ENCODE data around the gene BEST1.

Gene BEST1

DNA sequence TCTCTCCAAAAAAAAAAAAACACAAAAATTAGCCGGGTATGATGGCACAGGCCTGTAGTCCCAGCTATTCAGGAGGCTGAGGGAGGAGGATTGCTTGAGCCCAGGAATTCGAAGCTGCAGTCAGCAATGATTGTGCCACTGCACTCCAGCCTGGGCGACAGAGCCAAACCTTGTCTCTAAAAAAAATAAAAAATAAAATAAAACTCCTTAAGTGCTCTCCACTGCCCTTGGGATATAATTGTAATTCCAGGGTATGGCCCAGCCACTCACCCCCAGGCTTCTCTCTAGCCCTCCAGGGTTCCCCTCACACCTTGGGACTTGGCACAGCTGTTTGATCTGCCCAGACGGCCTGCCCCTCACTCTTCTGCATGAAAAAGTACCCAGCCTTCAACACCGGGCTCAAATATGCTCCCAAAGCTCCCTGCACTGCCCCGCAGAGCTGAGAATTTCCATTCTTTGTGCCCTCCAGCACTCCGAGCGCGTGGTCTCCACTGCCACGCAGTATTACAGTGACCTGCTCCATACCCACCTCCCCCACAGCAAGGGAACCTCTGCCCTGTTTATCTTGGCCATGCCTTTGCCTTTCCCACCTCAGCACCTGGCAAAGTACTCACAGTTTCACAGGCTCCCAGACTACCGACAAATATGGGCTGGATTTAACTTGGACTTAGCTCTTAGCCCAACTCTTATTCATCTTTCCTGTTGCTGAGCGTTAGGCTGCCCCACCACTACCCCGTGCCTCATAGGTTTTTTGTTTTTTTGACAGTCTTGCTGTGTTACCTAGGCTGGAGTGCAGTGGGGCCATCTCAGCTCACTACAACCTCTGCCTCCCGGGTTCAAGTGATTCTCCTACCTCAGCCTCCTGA is 24.8 kb downstream of the BEST1 start:
- H2AK5ac ChIP-seq (ENCODE audit: low read length), result peak overlapping the region; percentile 39
- H3K4ac ChIP-seq (ENCODE audit: low read depth, low read length), result no peak overlapping the region
- H2BK15ac ChIP-seq (replicated peaks; ENCODE audit: low read depth), result no peak overlapping the region
- peak overlapping the region; percentile 8 for H3K56ac ChIP-seq (ENCODE audit: low read length)
- H3K27me3 ChIP-seq (ENCODE audit: insufficient read depth, low read length, poor library complexity), result no peaks in the 10 kb centered on the region
- H3K4me3 ChIP-seq (ENCODE audit: low read length), result no peak overlapping the region
- no peaks in the 10 kb centered on the region for H3K79me1 ChIP-seq (ENCODE audit: low read length)
- H2BK5ac ChIP-seq (ENCODE audit: low read length), result no peak overlapping the region
- H3K23ac ChIP-seq (ENCODE audit: low read length), result no peak overlapping the region
- peaks cover 13% of the 10 kb centered on the region for H3K4me1 ChIP-seq (ENCODE audit: control insufficient read depth, low read depth, low read length)
- no CpG with 5 or more reads among the region's 14 CpGs for WGBS (ENCODE audit: extremely low coverage, insufficient coverage, low lambda C conversion rate)
- no peak overlapping the region for H3K9ac ChIP-seq (ENCODE audit: low read length)
- no peaks in the 10 kb centered on the region for H3K79me2 ChIP-seq (ENCODE audit: control insufficient read depth, insufficient read depth, low read length)
- no peak overlapping the region for H3K27ac ChIP-seq (ENCODE audit: low read depth, low read length)
- H3K36me3 ChIP-seq (ENCODE audit: control insufficient read depth, insufficient read depth, low read length), result no peaks in the 10 kb centered on the region
- H4K8ac ChIP-seq (ENCODE audit: low read depth, low read length), result no peak overlapping the region
- H3K18ac ChIP-seq (ENCODE audit: low read length), result no peak overlapping the region
- no peak for DNase-seq
- H3K4me2 ChIP-seq (ENCODE audit: low read length), result no peak overlapping the region
- peak overlapping the region; percentile 51 for H2BK120ac ChIP-seq (ENCODE audit: low read depth, low read length)
- H4K5ac ChIP-seq (ENCODE audit: low read length), result no peak overlapping the region

DNA sequence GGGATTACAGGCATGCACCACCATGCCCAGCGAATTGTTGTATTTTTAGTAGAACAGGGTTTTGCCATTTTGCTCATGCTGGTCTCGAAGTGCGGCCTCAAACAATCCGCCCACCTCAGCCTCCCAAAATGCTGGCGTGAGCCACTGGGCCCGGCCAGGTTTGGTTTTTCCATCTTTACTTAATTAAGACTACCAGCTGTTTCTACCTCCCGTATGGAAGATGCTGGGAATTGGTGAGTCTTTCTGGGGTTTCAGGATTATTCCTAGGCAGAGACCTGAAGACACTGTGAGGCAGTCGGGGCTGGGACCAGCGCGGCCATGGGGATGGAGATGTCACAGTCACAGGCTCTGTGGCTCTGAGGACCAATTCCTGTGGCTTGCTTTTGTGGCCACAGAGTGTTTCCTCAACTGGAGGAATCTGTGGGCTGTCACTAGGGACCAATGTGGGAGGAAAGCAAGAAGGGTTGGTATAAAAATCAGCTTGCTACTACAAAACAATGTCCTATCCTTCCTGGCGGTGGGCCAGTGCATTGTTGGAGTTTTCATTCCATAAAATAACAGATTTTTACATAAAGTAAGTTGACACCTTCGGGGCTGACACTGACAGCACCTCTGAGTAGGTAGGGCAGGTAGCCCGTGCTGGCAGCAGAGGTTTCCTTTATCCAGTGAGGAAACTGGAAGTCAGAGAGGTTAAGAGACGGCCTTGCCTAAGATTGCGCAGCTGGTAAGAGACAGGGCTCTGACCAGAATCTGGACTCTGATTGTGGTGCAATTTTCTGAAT is 25.7 kb downstream of the BEST1 start:
- Histone ChIP-seq H3K4me3 (ENCODE audit: low read length) (no peak overlapping the region), H3K4me2 (ENCODE audit: low read length) (no peak overlapping the region), H3K9ac (ENCODE audit: low read length) (no peak overlapping the region), H3K23ac (ENCODE audit: low read length) (no peak overlapping the region), H3K79me1 (ENCODE audit: low read length) (no peaks in the 10 kb centered on the region), H3K27me3 (ENCODE audit: insufficient read depth, low read length, poor library complexity) (no peaks in the 10 kb centered on the region), H2AK5ac (ENCODE audit: low read length) (no peak overlapping the region), H3K4ac (ENCODE audit: low read depth, low read length) (no peak overlapping the region), H4K5ac (ENCODE audit: low read length) (no peak overlapping the region), H4K8ac (ENCODE audit: low read depth, low read length) (no peak overlapping the region), H2BK5ac (ENCODE audit: low read length) (no peak overlapping the region), H3K18ac (ENCODE audit: low read length) (no peak overlapping the region), H3K36me3 (ENCODE audit: control insufficient read depth, insufficient read depth, low read length) (no peaks in the 10 kb centered on the region), H3K27ac (ENCODE audit: low read depth, low read length) (no peak overlapping the region), H3K4me1 (ENCODE audit: control insufficient read depth, low read depth, low read length) (peaks cover 13% of the 10 kb centered on the region), H2BK120ac (ENCODE audit: low read depth, low read length) (no peak overlapping the region), H2BK15ac (replicated peaks; ENCODE audit: low read depth) (no peak overlapping the region), H3K79me2 (ENCODE audit: control insufficient read depth, insufficient read depth, low read length) (no peaks in the 10 kb centered on the region), H3K56ac (ENCODE audit: low read length) (no peak overlapping the region)
- DNase-seq, result no peak
- no CpG with 5 or more reads among the region's 15 CpGs for WGBS (ENCODE audit: extremely low coverage, insufficient coverage, low lambda C conversion rate)

DNA sequence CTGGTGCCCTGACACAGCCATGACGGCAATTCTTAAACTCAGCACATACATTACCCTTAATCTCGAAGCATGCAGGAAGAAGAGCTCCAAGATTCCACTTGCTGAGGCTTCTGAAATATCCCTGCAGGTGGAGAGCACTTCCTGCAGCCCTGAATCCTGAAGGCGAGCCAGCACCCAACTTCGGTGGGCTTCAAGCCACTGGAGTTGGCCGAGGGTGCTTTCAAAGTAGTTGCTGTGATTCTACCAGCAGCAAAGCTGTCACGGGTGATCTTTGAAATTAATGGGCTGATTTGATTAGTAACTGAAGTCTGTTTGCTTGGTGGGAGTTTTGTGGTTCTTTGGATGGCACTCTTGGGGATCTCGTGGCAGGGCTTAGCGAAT is 26.3 kb downstream of the BEST1 start:
- Histone ChIP-seq H2BK5ac (ENCODE audit: low read length) (no peak overlapping the region), H2BK15ac (replicated peaks; ENCODE audit: low read depth) (no peak overlapping the region), H3K27me3 (ENCODE audit: insufficient read depth, low read length, poor library complexity) (no peaks in the 10 kb centered on the region), H3K4me3 (ENCODE audit: low read length) (no peak overlapping the region), H2AK5ac (ENCODE audit: low read length) (no peak overlapping the region), H3K79me2 (ENCODE audit: control insufficient read depth, insufficient read depth, low read length) (no peaks in the 10 kb centered on the region), H3K56ac (ENCODE audit: low read length) (no peak overlapping the region), H3K4me2 (ENCODE audit: low read length) (no peak overlapping the region), H4K8ac (ENCODE audit: low read depth, low read length) (no peak overlapping the region), H3K9ac (ENCODE audit: low read length) (no peak overlapping the region), H3K23ac (ENCODE audit: low read length) (no peak overlapping the region), H3K4me1 (ENCODE audit: control insufficient read depth, low read depth, low read length) (peaks cover 10% of the 10 kb centered on the region), H3K79me1 (ENCODE audit: low read length) (no peaks in the 10 kb centered on the region), H4K5ac (ENCODE audit: low read length) (no peak overlapping the region), H2BK120ac (ENCODE audit: low read depth, low read length) (no peak overlapping the region), H3K36me3 (ENCODE audit: control insufficient read depth, insufficient read depth, low read length) (no peaks in the 10 kb centered on the region), H3K27ac (ENCODE audit: low read depth, low read length) (no peak overlapping the region), H3K18ac (ENCODE audit: low read length) (no peak overlapping the region), H3K4ac (ENCODE audit: low read depth, low read length) (no peak overlapping the region)
- DNase-seq, result no peak
- no CpG with 5 or more reads among the region's 8 CpGs for WGBS (ENCODE audit: extremely low coverage, insufficient coverage, low lambda C conversion rate)

DNA sequence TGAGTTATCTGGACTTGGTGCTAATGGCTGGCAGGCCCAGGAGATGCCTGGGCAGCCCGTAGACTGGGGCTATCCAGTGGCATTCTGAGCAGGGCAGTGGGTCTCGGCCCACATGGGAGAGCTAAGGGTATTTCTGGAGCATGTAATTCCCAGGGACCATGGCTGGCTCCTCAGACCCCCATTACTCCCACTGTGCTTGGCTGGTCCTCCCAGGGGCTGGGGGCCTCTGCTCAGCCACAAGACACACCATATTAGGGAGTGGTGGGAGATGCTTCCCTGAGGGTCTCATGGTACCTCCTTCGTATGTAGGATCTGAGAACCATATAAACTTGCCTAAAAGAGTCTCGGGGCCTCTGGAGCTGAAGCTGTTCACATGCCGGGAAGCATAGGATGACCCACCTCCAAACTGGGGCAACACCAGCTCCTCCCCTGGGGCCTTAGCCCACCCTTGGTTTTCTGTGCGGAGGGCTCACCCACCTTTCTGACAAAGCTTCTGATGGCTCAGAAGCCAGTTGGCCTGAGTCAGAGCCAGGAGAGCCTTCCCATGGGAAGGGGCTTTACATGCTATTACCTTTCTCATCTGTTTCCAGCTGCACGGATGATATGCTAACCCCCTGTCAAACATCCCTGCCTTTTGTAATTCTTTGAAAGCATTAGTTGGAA is 26.8 kb downstream of the BEST1 start:
- Histone ChIP-seq H2BK15ac (replicated peaks; ENCODE audit: low read depth) (no peak overlapping the region), H3K36me3 (ENCODE audit: control insufficient read depth, insufficient read depth, low read length) (no peaks in the 10 kb centered on the region), H2BK5ac (ENCODE audit: low read length) (no peak overlapping the region), H3K79me1 (ENCODE audit: low read length) (no peaks in the 10 kb centered on the region), H4K8ac (ENCODE audit: low read depth, low read length) (no peak overlapping the region), H3K23ac (ENCODE audit: low read length) (no peak overlapping the region), H3K4me1 (ENCODE audit: control insufficient read depth, low read depth, low read length) (peaks cover 7% of the 10 kb centered on the region), H3K18ac (ENCODE audit: low read length) (no peak overlapping the region), H3K56ac (ENCODE audit: low read length) (no peak overlapping the region), H3K4me2 (ENCODE audit: low read length) (no peak overlapping the region), H2AK5ac (ENCODE audit: low read length) (no peak overlapping the region), H3K4me3 (ENCODE audit: low read length) (no peak overlapping the region), H3K9ac (ENCODE audit: low read length) (no peak overlapping the region), H4K5ac (ENCODE audit: low read length) (no peak overlapping the region), H3K27ac (ENCODE audit: low read depth, low read length) (no peak overlapping the region), H3K4ac (ENCODE audit: low read depth, low read length) (no peak overlapping the region), H2BK120ac (ENCODE audit: low read depth, low read length) (no peak overlapping the region), H3K79me2 (ENCODE audit: control insufficient read depth, insufficient read depth, low read length) (no peaks in the 10 kb centered on the region), H3K27me3 (ENCODE audit: insufficient read depth, low read length, poor library complexity) (no peaks in the 10 kb centered on the region)
- no peak for DNase-seq
- WGBS (ENCODE audit: extremely low coverage, insufficient coverage, low lambda C conversion rate), result no CpG with 5 or more reads among the region's 7 CpGs

DNA sequence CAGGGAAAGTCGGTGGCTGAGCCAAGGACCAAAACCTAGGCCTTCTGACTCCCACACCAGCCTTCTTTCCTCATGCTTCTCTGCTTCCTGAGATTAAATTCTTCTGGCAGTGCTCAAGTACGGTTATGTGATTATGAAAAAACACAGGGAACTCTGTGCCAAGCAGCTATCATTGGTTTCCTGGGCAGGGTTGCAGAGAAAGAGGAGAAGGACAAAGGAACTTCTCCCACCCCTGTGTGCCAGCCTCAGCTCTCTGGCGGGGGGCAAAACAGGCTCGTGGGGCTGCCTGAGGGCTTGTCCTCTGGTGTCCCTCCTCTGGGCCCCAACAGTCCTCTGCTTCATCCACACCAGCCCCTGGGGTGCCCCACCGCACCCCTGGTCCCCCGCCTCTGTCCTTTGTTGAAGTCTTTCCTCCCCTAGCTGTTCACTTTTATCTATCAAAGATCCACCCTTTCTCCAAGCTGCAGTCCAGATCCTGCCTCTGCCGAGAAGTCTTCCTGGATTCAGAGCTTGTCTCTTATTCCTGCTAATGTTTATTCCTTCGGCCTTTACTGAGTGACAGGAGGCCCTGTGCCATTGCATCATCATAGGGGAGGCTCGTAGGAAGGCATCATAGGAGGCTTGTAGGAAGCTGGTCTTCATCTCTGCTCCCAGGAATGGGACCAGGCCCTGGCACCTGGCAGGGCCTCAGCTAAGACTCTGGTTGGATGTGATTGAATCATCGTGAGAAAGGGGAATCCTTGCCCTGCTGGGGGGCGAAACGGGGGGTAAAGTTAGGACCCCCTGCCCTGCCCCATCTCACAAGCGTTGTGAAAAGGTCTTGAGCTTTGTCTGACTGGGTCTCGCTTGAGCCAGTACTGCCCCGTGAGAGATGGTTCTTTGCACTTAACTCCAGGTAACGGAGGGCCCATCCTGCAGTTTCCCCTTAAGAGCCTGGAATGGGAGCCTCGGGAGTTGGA is 28.8 kb downstream of the BEST1 start:
- Histone ChIP-seq H3K18ac (ENCODE audit: low read length) (no peak overlapping the region), H3K27me3 (ENCODE audit: insufficient read depth, low read length, poor library complexity) (no peaks in the 10 kb centered on the region), H2BK5ac (ENCODE audit: low read length) (no peak overlapping the region), H3K9ac (ENCODE audit: low read length) (no peak overlapping the region), H3K4ac (ENCODE audit: low read depth, low read length) (no peak overlapping the region), H2AK5ac (ENCODE audit: low read length) (no peak overlapping the region), H3K56ac (ENCODE audit: low read length) (no peak overlapping the region), H2BK15ac (replicated peaks; ENCODE audit: low read depth) (no peak overlapping the region), H3K79me2 (ENCODE audit: control insufficient read depth, insufficient read depth, low read length) (no peaks in the 10 kb centered on the region), H3K36me3 (ENCODE audit: control insufficient read depth, insufficient read depth, low read length) (no peaks in the 10 kb centered on the region), H4K5ac (ENCODE audit: low read length) (no peak overlapping the region), H3K79me1 (ENCODE audit: low read length) (no peaks in the 10 kb centered on the region), H3K27ac (ENCODE audit: low read depth, low read length) (no peak overlapping the region), H2BK120ac (ENCODE audit: low read depth, low read length) (no peak overlapping the region), H3K4me3 (ENCODE audit: low read length) (no peak overlapping the region), H3K23ac (ENCODE audit: low read length) (no peak overlapping the region), H4K8ac (ENCODE audit: low read depth, low read length) (no peak overlapping the region), H3K4me1 (ENCODE audit: control insufficient read depth, low read depth, low read length) (no peaks in the 10 kb centered on the region), H3K4me2 (ENCODE audit: low read length) (no peak overlapping the region)
- no CpG with 5 or more reads among the region's 17 CpGs for WGBS (ENCODE audit: extremely low coverage, insufficient coverage, low lambda C conversion rate)
- no peak for DNase-seq
